IPS DF 6.9 (cell line): ENCODE measurements around the gene XPC.

ENCODE experiments used
- DNase-seq: peaks from one replicate; pipeline ENCODE4 v3.0.0-alpha.2; 2013; ENCODE audit warnings: low read depth, low spot score
- H3K27ac ChIP-seq: one replicate; pipeline ENCODE4 v1.5.1; 2013; ENCODE audit warnings: low read length, control low read depth
- H3K27me3 ChIP-seq: 2 replicates; pipeline ENCODE4 v1.6.1; 2013; ENCODE audit warnings: mild to moderate bottlenecking, low read length; ENCODE audit not compliant: control insufficient read depth, insufficient read depth
- H3K36me3 ChIP-seq: 2 replicates; pipeline ENCODE4 v1.6.1; 2013; ENCODE audit warnings: low read length; ENCODE audit not compliant: control insufficient read depth, insufficient read depth
- H3K4me1 ChIP-seq: 2 replicates; pipeline ENCODE4 v1.6.1; 2013; ENCODE audit warnings: low read length; ENCODE audit not compliant: control insufficient read depth, insufficient read depth
- H3K4me3 ChIP-seq: 2 replicates; pipeline ENCODE4 v1.5.1; 2013; ENCODE audit warnings: mild to moderate bottlenecking, low read length
- H3K9me3 ChIP-seq: 2 replicates; pipeline ENCODE4 v1.6.1; 2013; ENCODE audit warnings: low read length, inconsistent platforms; ENCODE audit not compliant: control insufficient read depth, insufficient read depth
- WGBS: extraction: QIAGEN DNeasy Blood & Tissue Kit; methylation state at CpG from one replicate; pipeline ENCODE4 v1.1.7; 2013; ENCODE audit warnings: mixed read lengths, missing lambda C conversion rate; ENCODE audit not compliant: insufficient read length, insufficient coverage; 5-methylcytosine and 5-hydroxymethylcytosine counted together

XPC gene

DNA sequence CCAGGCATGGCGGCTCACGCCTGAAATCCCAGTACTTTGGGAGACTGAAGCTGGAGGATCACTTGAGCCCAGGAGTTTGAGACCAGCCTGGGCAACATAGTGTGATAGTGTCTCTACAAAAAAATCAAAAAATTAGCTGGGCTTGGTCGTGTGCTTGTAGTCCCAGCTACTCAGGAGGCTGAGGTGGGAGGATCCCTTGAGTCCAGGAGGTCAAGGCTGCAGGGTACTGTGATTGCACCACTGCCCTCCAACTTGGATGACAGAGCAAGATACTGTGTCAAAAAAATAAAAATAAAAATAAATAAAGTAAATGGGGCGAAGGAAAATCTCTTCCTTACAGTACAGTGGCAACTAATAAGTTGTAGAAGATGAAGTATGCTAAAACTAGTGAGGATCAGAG lies 29.8 kb upstream of the XPC start:
- no peak overlapping the region for H3K4me3 ChIP-seq
- no peaks in the 10 kb centered on the region for H3K36me3 ChIP-seq
- peaks cover 2% of the 10 kb centered on the region for H3K4me1 ChIP-seq
- no CpG with 5 or more reads among the region's 4 CpGs for WGBS
- no peak for DNase-seq
- H3K27ac ChIP-seq: no peak overlapping the region
- H3K9me3 ChIP-seq: no peaks in the 10 kb centered on the region
- H3K27me3 ChIP-seq: no peaks in the 10 kb centered on the region

DNA sequence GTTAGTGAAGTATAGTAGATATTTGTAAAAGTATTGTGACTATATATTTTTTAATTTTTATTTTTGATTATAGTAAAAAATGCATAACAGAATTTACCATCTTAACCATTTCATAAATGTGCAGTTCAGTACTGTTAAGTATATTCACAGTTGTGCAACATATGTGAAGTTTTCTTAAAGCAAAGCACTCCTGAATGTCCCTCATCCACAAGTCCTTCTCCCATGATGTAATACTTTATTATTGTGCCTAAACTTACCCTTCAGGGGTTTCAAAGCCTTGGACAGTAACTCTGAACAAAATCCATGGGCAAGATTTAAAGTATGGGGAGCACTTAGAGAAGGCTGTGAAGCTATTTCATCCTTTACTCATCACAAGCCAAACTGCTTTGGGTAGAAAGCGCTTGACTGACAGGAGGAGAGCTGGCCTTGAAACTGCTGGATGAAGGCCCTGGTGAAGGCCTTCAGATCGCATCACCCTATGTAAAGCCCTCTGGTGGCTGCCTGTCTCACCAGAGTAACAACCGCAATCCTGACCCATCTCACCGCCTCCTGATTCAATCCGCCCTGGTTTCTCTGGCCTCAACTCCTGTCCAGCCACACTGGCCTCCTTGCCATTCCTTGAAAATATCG lies 28.3 kb upstream of the XPC start:
- Histone ChIP-seq H3K4me1 (peaks cover 2% of the 10 kb centered on the region), H3K27ac (no peak overlapping the region), H3K9me3 (no peaks in the 10 kb centered on the region), H3K36me3 (no peaks in the 10 kb centered on the region), H3K4me3 (no peak overlapping the region), H3K27me3 (no peaks in the 10 kb centered on the region)
- WGBS: no CpG with 5 or more reads among the region's 6 CpGs
- DNase-seq: no peak

GRCh38 chr3:14204515-14205284 lies 26.3 kb upstream of the XPC start:
- H3K4me1 ChIP-seq: no peaks in the 10 kb centered on the region
- H3K27ac ChIP-seq: no peak overlapping the region
- no CpG with 5 or more reads among the region's 11 CpGs for WGBS
- DNase-seq: no peak
- no peak overlapping the region for H3K4me3 ChIP-seq
- no peaks in the 10 kb centered on the region for H3K27me3 ChIP-seq
- H3K9me3 ChIP-seq: no peaks in the 10 kb centered on the region
- H3K36me3 ChIP-seq: no peaks in the 10 kb centered on the region

- H3K4me1 ChIP-seq: no peaks in the 10 kb centered on the region
- H3K27ac ChIP-seq: no peak overlapping the region
- peak; percentile 70 for DNase-seq
- H3K4me3 ChIP-seq: no peak overlapping the region
- H3K9me3 ChIP-seq: no peaks in the 10 kb centered on the region
- no peaks in the 10 kb centered on the region for H3K27me3 ChIP-seq
- WGBS: no CpG with 5 or more reads among the region's 10 CpGs
- no peaks in the 10 kb centered on the region for H3K36me3 ChIP-seq
Observed at GRCh38 chr3:14203521-14204079, 25.2 kb upstream of the XPC start.

DNA sequence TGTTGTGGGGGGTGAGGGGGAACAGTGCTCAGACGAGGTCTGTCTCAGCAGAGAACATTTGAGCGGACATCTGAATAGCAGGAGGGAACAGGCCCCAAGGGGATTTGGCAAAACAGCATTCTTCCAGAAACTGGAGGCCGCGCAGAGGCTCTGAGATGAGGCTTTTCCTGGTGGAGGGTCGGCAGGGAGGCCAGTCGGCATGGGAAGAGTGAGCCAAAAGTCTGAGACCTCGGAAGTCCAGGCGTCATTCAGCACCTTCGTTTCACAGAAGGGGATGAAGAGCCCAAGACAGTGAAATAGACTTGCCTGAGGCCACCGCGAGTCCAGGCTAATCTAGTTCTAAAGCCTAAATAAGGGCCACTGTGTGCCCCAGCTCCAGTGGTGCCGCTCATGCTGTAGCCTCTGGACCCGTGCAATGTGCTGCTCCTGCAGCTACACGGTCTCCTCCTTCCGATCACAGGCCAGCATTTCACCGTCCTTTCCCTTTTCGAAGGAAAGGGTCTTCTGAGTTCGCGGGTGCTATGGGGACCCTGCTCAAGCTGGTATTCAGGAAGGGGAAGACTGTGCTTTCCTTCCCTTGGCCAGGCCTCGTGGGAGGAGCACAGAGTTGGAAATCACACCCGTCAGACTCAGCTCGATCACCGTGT lies 24.6 kb upstream of the XPC start:
- Histone ChIP-seq H3K27me3 (no peaks in the 10 kb centered on the region), H3K27ac (no peak overlapping the region), H3K4me1 (no peaks in the 10 kb centered on the region), H3K36me3 (no peaks in the 10 kb centered on the region), H3K4me3 (no peak overlapping the region), H3K9me3 (no peaks in the 10 kb centered on the region)
- no CpG with 5 or more reads among the region's 23 CpGs for WGBS
- no peak for DNase-seq

DNA sequence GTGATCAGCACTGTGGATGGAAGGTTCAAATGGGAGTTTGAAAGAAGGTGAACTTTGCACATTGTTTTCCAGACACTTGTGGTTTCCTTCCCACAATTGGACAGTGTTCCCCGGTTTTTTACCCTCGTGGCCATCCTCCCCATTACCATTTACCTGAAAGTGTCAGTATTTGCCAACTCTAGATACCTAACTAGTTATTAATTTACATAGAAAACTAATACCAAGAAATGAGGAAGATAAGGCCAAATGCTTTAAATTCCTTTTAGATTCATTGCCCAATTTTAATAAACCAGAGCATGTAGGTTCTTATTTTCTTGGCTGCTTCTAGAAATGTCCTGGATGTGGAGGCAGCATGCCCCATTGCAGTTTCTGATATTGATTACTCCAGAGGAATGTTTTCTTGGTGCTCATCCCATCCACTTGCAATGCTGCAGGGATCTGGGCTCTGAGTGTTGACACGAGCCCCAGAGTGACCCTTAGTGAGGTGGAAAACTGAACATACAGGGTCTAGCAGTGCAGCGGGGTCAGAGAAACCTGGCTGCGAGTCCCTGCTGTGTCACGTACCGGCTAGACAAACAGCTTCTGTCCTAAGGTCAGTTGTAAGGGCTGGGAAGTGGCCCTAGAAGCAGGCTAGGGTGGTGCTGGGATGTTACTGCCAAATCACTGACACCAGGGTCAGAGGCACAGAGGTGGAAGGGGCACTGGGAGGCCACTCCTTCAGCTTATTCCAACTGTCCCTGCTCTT lies 23.7 kb upstream of the XPC start:
- WGBS: no CpG with 5 or more reads among the region's 7 CpGs
- Histone ChIP-seq H3K4me3 (no peak overlapping the region), H3K36me3 (peaks cover 3% of the 10 kb centered on the region; the same call in 1 of the 2 replicates), H3K27ac (no peak overlapping the region), H3K9me3 (no peaks in the 10 kb centered on the region), H3K27me3 (no peaks in the 10 kb centered on the region), H3K4me1 (no peaks in the 10 kb centered on the region)
- no peak for DNase-seq

- no peak for DNase-seq
- no CpG with 5 or more reads among the region's 4 CpGs for WGBS
- Histone ChIP-seq H3K27me3 (no peaks in the 10 kb centered on the region), H3K27ac (no peak overlapping the region), H3K4me3 (no peak overlapping the region), H3K4me1 (no peaks in the 10 kb centered on the region), H3K36me3 (peaks cover 6% of the 10 kb centered on the region; the same call in 1 of the 2 replicates), H3K9me3 (no peaks in the 10 kb centered on the region)
Observed at GRCh38 chr3:14200841-14201240, 22.4 kb upstream of the XPC start.

DNA sequence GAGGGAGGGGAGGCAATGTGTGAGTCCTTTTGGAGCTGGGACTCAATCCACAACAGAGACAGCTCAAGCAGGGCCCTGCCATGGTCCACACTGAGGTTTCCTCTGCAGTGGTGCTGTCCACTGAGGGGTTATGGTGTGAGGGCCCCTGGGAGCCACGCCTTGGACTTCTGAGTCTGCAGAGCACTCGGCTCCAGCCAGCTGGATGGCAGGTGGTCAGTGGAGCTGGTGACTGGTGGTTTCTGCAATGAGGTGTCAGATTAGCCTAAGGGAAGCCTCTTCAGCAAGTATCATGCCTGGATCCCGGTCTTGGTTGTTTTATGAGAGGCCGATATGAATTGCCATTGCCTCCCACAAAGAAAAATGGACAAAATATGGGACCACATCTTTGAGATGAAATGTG lies 21.9 kb upstream of the XPC start:
- Histone ChIP-seq H3K27me3 (no peaks in the 10 kb centered on the region), H3K36me3 (peaks cover 6% of the 10 kb centered on the region; the same call in 1 of the 2 replicates), H3K9me3 (no peaks in the 10 kb centered on the region), H3K27ac (no peak overlapping the region), H3K4me1 (no peaks in the 10 kb centered on the region), H3K4me3 (no peak overlapping the region)
- DNase-seq: no peak
- no CpG with 5 or more reads among the region's 4 CpGs for WGBS

- Histone ChIP-seq H3K27ac (no peak overlapping the region), H3K36me3 (peaks cover 6% of the 10 kb centered on the region; the same call in 1 of the 2 replicates), H3K4me1 (no peaks in the 10 kb centered on the region), H3K4me3 (no peak overlapping the region), H3K9me3 (no peaks in the 10 kb centered on the region), H3K27me3 (no peaks in the 10 kb centered on the region)
- WGBS: no CpG with 5 or more reads among the region's 4 CpGs
- DNase-seq: no peak
Observed at GRCh38 chr3:14199641-14200040, 21.2 kb upstream of the XPC start.

DNA sequence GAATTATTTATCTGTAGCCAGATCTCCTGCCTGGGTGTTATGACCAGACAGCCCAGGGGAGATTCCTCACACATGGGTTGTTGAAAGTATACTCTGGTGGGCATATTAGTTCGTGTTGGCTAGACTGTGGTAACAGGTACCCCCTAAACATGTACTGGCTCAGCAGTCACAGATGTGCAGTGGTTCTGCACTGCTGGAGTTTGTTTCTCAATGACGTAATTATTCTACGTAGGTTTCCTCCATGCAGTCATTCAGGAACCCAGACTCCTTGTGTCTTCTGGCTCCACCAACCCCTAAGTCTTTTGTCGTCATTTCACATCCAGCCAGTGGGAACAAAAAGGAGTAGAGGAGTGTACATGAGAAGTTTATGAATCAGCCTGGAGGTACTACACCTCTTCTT lies 16.5 kb upstream of the XPC start:
- no CpG with 5 or more reads among the region's 4 CpGs for WGBS
- peaks cover 6% of the 10 kb centered on the region; the same call in 1 of the 2 replicates for H3K36me3 ChIP-seq
- no peak overlapping the region for H3K4me3 ChIP-seq

More for the DNA sequence above, 16.5 kb upstream of the XPC start:
- no peaks in the 10 kb centered on the region for H3K4me1 ChIP-seq
- no peak for DNase-seq
- no peak overlapping the region for H3K27ac ChIP-seq
- H3K9me3 ChIP-seq: no peaks in the 10 kb centered on the region
- no peaks in the 10 kb centered on the region for H3K27me3 ChIP-seq
